ENCODE results near the gene MED27.

MED27 gene

GRCh38 chr9:131874916-131875670 is 204.6 kb downstream of the MED27 start:
- DNase-seq: no peak

- no peak for DNase-seq
Measured at GRCh38 chr9:131874447-131874846, 205.2 kb downstream of the MED27 start.

GRCh38 chr9:131873891-131874440 is 205.7 kb downstream of the MED27 start:
- DNase-seq: no peak

GRCh38 chr9:131873335-131873734 is 206.3 kb downstream of the MED27 start:
- peak; percentile 40 for DNase-seq

GRCh38 chr9:131872702-131873101 is 207.0 kb downstream of the MED27 start:
- no peak for DNase-seq

GRCh38 chr9:131872006-131872405 is 207.7 kb downstream of the MED27 start:
- DNase-seq: no peak

- no peak for DNase-seq
Measured at GRCh38 chr9:131870156-131870555, 209.5 kb downstream of the MED27 start.

GRCh38 chr9:131869348-131869747 is 210.3 kb downstream of the MED27 start:
- peak; percentile 33 for DNase-seq

- no peak for DNase-seq
Measured at GRCh38 chr9:131868766-131869165, 210.9 kb downstream of the MED27 start.

GRCh38 chr9:131867611-131868192 is 212.0 kb downstream of the MED27 start:
- no peak for DNase-seq

GRCh38 chr9:131865446-131866195 is 214.0 kb downstream of the MED27 start:
- no peak for DNase-seq

- no peak for DNase-seq
Measured at GRCh38 chr9:131864531-131864930, 215.1 kb downstream of the MED27 start.

GRCh38 chr9:131863306-131863896 is 216.3 kb downstream of the MED27 start:
- no peak for DNase-seq

- no peak for DNase-seq
Measured at GRCh38 chr9:131862261-131862660, 217.4 kb downstream of the MED27 start.

GRCh38 chr9:131860430-131860829 is 219.2 kb downstream of the MED27 start:
- DNase-seq: no peak

- DNase-seq: no peak
Measured at GRCh38 chr9:131858147-131858546, 221.5 kb downstream of the MED27 start.

- DNase-seq: no peak
Measured at GRCh38 chr9:131856105-131856504, 223.6 kb downstream of the MED27 start.

GRCh38 chr9:131854896-131855613 is 224.6 kb downstream of the MED27 start:
- peak; percentile 60 for DNase-seq

GRCh38 chr9:131854334-131854733 is 225.3 kb downstream of the MED27 start:
- peak; percentile 35 for DNase-seq

- DNase-seq: no peak
Measured at GRCh38 chr9:131853434-131853833, 226.2 kb downstream of the MED27 start.

- no peak for DNase-seq
Measured at GRCh38 chr9:131851414-131851813, 228.3 kb downstream of the MED27 start.

GRCh38 chr9:131849391-131849790 is 230.3 kb downstream of the MED27 start:
- no peak for DNase-seq
